Left forelimb (tissue), 1 donor: ENCODE measurements around the gene KANK4.
"Not testable (repeated sequence)": the region's sequence is repeated elsewhere in the genome, so short reads cannot be mapped to it uniquely, and the experiment has no call there.

ENCODE experiments used
- DNase-seq: peaks from one replicate; pipeline ENCODE4 v3.0.0-alpha.2; 2018; ENCODE audit warnings: low spot score

KANK4 gene

DNA sequence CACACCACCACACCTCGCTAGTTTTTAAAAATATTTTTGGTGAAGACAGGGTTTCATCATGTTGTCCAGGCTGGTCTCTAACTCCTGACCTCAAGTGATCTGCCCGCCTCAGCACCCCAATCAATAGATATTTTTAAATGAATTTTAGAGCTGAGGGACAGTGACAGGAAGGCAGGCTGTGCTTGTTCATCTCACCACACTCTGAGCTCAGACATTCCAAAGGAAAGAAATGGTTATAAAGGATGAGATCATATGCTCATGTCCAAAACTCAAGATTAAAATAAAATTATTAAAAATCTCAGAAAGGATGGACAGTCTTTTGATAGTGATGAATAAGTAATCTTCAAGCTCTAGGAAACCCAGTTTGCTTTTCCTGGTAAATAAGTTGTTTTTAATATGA is 83.7 kb downstream of the KANK4 start:
- no peak for DNase-seq

DNA sequence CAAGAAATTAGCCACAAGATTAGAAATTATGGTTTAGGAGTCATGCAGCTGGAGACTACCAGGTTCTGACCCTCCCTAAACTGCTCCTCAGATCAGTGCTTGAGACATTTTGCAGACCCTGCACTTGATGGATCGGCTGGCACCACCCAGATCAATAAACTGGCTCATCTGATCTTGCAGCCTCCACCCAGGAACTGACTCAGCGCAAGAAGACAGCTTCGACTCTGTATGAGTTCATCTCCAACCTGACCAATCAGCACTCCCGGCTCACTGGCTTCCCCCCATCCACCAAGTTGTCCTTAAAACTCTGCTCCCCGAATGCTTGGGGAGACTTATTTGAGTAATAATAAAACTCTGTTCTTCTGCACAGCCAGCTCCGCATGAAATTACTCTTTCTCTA is 84.5 kb downstream of the KANK4 start:
- DNase-seq, result no peak

DNA sequence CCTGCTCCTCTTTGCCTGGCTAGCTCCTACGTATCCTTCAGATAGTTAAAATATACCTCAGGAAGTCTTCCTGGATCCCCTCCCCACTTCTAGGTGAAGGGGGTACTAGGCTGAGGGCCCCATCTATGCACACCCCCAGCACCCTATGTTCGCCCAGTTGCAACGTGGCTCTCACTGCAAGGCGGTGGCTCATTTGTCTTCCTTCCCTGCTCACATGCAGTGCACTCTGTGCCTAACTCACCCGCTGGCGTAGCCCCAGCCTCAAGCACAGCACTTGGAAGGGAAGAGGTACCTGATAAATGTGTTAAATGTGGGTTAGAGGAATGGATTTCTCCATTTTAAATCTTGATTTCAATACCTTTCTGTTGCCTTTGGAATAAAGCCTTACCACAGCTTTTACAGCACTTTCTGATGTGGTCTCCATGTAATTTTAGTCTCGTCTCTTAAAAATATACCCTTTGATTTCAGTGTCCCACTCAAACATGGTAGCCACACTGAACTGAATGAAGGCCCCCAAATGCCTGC is 85.2 kb downstream of the KANK4 start:
- no peak for DNase-seq

DNA sequence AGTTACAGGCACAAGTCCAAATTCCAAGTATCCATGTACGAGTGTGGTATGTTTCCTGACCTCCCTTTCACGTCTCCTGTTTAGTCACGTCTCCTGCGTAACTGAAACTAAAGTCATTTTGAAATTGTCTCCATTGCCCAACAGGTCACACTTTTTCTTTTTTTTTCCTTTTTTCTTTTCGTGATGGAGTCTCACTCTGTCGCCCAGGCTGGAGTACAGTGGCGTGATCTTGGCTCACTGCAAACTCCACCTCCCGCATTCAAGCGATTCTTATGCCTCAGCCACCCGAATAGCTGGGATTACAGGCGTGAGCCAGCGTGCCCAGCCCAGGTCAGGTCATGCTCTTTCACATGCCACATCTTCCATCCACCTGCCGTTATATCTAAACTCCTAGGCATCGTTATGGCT is 86.4 kb downstream of the KANK4 start:
- DNase-seq, result no peak

DNA sequence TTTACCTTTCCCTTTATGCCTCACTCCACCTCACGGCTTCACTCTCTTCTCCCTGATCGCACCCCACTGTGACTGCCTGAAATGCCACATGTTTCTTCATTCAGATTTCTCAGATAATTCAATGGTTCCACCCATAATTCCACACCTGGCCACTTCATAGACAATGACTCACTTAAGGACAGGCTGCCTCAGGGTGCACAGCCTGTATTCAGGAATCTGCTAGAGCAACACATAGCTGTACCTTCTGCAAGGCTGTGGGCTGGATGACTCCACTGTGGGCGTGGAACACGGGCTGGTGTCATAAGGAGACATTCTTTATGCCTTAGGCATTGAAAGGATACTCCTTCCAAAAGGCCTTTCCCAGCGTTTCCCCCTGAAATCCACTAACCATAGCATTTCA is 88.5 kb downstream of the KANK4 start:
- DNase-seq, result no peak

DNA sequence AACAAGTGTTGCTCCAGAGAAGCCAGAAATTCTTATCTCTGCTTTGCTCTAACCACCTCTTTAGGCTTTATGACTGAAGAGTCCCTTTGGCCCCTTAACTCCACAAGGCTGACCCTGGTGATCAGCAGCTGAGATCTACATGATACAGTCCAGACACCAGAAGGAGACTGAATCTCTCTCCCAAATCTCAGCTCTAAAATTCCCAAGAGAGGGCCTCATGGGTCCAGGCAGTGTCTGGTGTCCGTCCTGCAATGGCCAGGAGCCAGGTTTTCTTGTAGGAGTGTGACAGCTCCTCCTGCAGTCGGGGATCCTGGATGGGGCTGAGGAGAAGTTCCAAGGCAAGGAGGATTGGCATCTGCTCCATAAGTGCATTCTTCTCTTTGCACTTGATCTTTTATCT is 89.3 kb downstream of the KANK4 start:
- DNase-seq, result no peak

DNA sequence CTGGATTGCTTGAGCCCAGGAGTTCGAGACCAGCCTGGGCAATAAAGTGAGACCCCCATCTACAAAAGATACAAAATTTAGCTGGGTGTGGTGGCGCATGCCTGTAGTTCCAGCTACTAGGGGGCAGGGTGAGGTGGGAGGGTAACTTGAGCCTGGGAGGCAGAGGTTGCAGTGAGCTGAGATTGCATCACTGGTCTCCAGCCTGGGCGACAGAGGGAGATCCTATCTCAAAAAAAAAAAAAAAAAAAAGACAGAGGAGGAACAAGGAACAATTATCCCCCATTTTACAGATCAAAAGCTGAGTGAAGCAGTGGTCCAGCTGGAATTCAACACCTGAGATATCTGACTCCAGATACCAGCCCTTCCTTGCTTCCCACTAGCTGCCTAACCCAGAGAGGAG is 89.8 kb downstream of the KANK4 start:
- no peak for DNase-seq

DNA sequence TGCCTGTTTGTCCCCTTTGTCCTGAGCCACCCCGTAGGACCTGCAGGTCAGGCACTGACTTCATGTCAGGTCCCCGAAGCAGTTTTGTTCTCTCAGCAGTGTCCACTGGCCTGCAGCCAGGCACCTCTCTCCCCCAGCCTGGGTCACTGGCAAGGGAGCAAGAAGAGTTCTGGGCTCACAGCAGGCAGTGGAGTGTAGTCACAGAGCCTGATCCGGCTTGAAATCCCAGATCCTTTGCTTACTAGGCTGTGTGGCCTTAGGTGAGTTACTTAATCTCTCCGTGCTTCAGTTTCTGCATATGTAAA is 90.4 kb downstream of the KANK4 start:
- no peak for DNase-seq

DNA sequence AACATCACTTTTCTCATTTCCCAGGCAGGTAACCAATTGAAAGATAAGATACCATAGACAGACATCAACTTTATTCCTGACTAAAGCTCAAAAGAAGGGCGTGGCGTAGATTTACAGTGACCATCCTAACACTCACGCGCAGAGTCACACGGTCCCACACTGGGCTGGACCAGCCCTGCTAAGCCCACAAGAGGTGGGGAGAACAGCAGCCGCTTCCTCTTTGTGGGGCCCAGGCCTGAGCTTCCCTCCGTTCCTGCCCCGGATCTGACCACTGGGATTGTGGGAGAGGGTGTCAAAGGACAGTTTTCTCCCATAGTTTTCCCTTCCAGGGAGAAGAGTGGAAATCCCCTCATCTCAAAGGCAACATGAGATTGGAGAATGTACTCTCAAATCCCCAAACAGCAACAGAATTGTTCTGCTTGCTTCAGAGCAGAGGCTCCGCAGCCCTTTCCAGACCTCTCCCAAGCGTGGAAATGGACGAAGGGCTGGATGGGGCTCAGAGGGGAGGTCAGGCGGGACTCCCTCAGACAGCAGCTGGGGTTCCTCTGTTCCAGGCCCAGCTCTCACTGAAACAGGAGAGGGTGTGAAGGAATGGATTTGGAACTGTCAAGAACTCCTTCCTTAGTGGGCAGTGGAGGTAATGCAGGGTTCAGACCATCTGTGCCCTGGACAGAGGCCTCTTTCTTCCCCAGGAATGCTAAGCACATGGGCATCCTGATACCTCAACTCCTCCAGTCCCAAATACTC is 90.9 kb downstream of the KANK4 start:
- DNase-seq, result no peak

DNA sequence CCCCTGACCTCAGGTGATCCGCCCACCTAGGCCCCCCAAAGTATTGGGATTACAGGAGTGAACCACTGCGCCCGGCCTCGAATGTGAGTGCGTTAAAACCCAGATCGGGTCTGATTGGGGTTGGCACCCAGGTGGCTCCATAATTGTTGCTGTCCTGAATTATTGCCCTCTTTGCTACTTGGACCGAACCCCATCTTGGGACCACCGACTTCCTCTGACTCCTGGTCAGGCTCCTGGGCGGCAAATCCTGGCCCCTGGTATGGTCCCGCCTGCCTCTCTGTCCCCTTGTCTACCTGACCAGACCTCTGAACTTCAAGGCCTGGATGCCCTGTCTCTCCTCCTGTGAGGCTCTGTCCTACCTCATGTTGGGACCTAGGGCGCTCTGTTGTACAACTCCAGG is 91.7 kb downstream of the KANK4 start:
- DNase-seq, result no peak

DNA sequence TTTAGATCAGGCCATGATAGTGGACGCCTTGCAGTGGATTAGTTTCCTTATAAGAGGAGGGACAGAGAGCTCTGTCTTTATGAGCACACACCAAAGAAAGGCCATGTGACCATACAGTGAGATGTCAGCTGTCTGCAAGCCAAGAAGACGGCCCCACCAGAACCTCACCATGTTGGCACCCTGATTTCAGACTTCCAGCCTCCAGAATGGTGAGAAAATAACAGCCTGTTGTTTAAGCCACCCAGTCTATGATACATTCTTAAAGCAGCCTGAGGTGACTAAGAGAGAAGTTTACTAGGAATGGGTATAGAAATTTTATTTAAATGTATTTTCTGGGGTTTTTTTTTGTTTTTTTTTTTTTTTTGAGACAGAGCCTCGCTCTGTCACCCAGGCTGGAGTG is 95.1 kb downstream of the KANK4 start:
- DNase-seq, result no peak

DNA sequence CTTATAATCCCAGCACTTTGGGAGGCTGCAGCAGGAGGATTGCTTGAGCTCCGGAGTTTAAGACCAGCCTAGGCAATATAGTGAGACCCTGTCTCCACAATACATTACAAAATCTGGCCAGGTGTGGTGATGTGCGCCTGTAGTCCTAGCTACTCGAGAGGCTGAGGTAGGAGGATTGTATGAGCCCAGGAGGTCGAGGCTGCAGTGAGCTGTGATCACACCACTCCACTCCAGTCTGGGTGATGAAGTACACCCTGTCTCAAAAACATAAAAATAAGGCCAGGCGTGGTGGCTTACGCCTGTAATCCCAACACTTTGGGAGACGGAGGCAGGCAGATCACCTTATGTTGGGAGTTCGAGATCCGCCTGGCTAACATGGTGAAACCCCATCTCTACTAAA is 96.9 kb downstream of the KANK4 start:
- no peak for DNase-seq

DNA sequence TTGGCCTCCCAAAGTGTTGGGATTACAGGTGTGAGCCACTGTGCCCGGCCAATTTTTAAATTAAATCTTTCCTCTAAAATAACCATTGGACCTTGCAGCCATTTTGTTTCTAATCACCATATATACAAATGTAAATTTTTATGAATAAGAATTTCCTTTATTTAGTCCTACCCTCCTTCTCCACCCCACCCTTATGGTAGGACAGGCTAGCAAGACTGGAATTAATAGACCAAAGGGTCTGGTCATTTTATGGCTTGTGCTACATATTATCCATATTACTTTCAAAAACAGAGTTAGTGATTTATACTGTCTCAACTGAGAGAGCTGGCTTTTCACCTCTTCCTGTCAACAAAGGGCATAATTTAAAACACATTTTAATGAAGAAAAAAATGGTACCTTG is 98.1 kb downstream of the KANK4 start:
- DNase-seq, result no peak

DNA sequence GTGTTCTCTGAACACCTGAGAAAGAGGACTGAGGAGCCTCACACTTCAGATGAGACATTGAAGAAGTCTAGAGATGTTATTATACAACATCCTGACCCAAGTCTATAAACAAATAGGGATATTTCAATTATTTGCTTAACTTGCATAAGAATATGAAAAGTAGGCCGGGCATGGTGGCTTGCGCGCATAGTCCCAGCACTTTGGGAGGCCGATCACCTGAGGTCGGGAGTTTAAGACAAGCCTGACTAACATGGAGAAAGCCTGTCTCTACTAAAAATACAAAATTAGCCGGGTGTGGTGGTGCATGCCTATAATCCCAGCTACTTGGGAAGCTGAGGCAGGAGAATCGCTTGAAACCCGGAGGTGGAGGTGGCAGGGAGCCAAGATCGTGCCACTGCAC is 98.8 kb downstream of the KANK4 start:
- not testable (repeated sequence) for DNase-seq

DNA sequence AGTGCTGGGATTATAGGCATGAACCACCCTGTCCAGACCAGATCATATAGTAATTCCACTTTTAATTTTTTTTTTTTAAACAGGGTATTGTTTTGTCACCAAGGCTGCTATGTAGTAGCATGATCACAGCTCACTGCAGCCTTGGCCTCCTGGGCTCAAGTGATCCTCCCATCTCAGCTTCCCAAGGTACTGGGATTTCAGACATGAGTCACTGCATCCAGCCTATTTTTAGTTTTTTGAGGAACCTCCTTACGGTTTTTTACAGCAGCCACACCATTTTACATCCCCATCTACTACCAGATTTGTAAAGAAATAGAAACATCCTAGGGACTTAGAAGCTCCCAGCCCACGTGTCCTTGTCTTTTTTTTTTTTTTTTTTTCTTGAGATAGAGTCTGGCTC is 100.6 kb downstream of the KANK4 start:
- no peak for DNase-seq

DNA sequence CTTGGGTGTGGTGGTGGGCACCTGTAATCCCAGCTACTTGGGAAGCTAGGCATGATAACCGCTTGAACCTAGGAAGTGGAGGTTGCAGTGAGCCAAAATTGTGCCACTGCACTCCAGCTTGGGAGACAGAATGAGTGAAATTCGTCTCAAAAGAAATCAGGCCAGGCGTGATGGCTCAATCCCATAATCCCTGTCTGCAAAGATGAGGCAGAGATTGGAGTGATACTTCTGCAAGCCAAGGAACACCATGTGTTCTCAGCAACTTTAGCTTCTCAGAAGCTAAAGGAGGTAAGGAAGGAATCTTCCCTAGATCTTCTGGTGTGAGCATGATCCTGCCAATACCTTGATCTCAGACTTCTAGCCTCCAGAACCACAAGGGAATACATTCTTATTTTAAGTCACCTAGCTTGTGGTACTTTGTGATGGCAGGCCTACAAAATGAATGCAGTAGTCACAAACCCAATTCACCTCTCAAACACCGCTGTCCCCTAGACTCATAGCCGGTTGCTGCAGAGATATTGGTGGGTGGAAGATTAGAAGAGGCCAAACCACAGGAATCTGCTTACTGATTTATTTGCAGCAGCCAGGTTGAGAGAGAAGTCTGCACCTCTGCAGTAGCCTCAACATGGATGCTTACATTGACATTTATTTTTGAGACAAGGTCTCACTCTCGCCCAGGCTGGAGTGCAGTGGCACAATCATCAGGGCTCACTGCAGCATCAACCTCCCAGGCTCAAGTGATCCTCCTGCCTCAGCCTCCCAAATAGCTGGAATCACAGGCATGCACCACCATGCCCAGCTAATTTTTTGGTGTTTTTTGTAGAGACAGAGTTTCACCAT is 105.9 kb downstream of the KANK4 start:
- no peak for DNase-seq

DNA sequence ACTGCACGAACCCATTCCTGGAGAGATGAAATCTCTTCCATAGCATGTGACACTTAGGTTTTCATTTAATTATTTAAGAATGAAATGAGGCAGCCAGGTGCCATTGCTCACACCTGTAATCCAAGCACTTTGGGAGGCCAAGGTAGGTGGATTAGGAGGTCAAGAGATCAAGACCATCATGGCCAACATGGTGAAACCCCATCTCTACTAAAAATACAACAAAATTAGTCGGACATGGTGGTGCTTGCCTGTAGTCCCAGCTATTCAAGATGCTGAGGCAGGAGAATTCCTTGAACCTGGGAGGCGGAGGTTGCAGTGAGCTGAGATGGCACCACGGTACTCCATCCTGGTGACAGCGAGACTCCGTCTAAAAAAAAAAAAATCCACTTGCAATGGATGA is 106.8 kb downstream of the KANK4 start:
- DNase-seq, result no peak

DNA sequence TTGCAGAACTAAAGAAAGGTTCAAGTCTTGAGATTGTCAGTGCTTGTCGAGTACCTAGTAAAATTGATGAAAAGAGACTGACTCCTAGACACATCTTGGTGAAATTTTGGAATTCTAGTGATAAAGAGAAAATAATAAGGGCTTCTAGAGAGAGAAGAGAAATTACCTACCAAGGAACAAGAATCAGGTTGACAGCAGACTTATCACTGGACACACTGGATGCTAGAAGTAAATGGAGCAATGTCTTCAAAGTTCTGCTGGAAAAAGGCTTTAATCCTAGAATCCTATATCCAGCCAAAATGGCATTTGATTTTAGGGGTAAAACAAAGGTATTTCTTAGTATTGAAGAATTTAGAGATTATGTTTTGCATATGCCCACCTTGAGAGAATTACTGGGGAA is 108.3 kb downstream of the KANK4 start:
- DNase-seq, result no peak

DNA sequence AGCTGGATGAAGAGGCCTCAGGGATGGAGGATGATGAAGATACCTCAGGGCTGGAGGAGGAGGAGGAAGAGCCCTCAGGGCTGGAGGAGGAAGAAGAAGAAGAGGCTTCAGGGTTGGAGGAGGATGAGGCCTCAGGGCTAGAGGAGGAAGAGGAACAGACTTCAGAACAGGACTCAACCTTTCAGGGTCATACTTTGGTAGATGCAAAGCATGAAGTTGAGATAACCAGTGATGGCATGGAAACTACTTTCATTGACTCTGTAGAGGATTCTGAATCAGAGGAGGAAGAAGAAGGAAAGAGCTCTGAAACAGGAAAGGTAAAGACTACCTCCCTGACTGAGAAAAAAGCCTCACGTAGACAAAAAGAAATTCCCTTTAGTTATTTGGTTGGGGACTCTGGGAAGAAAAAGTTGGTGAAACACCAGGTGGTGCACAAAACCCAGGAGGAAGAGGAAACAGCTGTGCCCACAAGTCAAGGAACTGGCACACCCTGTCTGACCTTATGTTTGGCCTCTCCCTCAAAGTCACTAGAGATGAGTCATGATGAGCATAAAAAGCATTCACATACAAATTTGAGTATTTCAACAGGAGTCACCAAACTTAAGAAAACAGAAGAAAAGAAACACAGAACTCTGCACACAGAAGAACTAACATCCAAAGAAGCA is 109.2 kb downstream of the KANK4 start:
- DNase-seq, result no peak

DNA sequence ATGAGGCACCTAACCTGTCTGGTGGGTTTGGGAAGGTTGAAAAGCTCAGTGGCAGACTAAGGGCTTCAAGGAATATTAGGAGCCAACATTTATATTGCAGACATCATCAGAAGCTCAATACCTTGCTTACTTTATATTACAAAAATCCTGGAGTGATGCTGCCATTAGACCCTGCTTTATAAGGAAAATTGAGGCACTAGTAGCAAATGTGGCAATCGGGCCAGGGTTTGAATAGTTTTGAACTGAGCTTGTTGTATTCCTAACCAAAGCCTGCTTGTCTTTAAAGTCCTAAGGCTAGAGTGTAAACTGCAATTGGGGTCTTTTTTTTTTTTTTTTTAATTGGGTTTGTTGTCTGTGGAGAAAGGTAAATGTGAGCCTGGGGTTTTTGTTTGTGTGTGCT is 110.3 kb downstream of the KANK4 start:
- DNase-seq, result no peak

DNA sequence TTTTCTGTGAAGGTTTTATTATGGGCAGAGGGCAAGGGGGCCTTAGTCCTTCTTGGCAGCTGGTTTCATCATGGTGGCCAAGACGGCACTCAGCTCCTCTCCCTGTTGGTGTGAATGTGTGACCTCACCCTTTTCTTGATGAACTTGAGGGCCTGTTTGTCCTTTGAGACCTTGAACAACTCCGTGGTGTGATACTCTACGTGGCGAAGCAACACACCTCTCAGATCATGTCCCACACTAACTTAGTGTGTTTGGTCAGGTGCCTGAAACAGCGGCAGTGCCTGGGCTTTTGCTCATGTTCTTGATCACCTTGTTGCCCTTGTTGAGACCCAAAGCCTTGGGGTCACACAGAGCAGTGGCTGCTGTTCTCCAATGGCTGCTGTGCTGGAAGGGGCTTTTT is 111.1 kb downstream of the KANK4 start:
- DNase-seq, result no peak

DNA sequence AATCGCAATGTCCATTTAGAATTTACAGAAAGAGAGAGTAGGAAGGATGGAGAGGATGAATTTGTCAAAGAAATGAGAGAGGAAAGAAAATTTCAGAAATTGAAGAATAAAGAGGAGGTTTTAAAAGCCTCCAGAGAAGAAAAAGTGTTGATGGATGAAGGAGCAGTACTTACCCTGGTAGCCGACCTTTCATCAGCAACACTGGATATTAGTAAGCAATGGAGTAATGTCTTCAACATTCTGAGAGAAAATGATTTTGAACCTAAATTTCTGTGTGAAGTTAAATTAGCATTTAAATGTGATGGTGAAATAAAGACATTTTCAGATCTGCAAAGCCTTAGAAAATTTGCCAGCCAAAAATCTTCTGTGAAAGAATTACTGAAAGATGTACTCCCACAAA is 112.0 kb downstream of the KANK4 start:
- DNase-seq, result no peak

DNA sequence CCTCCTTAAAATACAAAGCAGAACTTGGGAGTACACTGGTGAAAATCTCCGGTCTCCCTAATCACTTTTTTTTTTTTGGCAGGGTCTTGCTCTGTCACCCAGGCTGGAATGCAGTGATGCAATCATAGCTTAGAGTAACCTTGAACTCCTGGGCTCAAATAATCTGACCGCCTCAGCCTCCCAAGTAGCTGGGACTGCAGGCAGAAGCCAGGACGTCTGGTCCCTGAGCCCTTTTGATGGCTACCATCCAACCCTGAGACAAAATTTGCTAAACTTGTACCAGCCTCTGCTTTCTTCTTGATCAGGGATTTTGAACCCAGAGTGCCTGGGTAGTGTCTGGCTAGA is 120.5 kb downstream of the KANK4 start:
- no peak for DNase-seq
